ENCODE data around the gene RASSF9.

The RASSF9 gene

GRCh38 chr12:85820101-85820500, 16.1 kb downstream of the RASSF9 start:
- TF ChIP-seq POLR2AphosphoS5 (IDR thresholded peaks at IDR 0.05; ENCODE audit: low read depth, low read length) (no peak), POLR2A (IDR thresholded peaks at IDR 0.05; ENCODE audit: low read depth, low read length) (no peak), TAF1 (IDR thresholded peaks at IDR 0.05; ENCODE audit: borderline replicate concordance, low read depth, low read length) (no peak)
- DNase-seq (ENCODE audit: insufficient read length), result no peak
- no peak for FAIRE-seq

- no peak for TF ChIP-seq POLR2AphosphoS5 (IDR thresholded peaks at IDR 0.05; ENCODE audit: low read depth, low read length)
- no peak for TF ChIP-seq POLR2A (IDR thresholded peaks at IDR 0.05; ENCODE audit: low read depth, low read length)
- no peak for TF ChIP-seq TAF1 (IDR thresholded peaks at IDR 0.05; ENCODE audit: borderline replicate concordance, low read depth, low read length)
- DNase-seq (ENCODE audit: insufficient read length) (no peak), FAIRE-seq (no peak)
Measured at GRCh38 chr12:85814741-85815140, 21.5 kb downstream of the RASSF9 start.

DNA sequence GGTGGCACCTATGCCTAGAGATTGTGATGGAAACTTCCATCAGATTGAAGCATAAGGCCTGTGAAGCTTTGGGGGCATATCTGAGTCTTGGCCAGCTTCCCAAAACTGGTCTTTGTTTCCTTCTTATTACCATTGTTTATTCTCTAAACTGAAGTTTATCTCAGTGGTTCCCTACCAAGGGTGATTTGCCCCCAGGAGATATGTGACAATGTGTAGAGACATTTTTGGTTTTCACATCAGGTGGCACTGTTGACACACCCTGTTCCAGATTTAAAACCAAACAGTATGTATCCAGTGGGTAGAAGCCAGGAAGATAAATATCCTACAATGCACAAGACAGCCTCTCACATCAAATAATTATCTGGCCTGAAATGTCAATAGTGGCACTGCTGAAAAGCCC, 22.1 kb downstream of the RASSF9 start:
- DNase-seq (ENCODE audit: insufficient read length), result no peak
- TF ChIP-seq POLR2AphosphoS5 (IDR thresholded peaks at IDR 0.05; ENCODE audit: low read depth, low read length), result no peak
- no peak for TF ChIP-seq TAF1 (IDR thresholded peaks at IDR 0.05; ENCODE audit: borderline replicate concordance, low read depth, low read length)
- no peak for TF ChIP-seq POLR2A (IDR thresholded peaks at IDR 0.05; ENCODE audit: low read depth, low read length)
- no peak for FAIRE-seq

GRCh38 chr12:85809500-85809899, 26.7 kb downstream of the RASSF9 start:
- FAIRE-seq (no peak), DNase-seq (ENCODE audit: insufficient read length) (no peak)
- TF ChIP-seq POLR2A (IDR thresholded peaks at IDR 0.05; ENCODE audit: low read depth, low read length) (no peak), TAF1 (IDR thresholded peaks at IDR 0.05; ENCODE audit: borderline replicate concordance, low read depth, low read length) (no peak), POLR2AphosphoS5 (IDR thresholded peaks at IDR 0.05; ENCODE audit: low read depth, low read length) (no peak)

GRCh38 chr12:85807730-85808129, 28.5 kb downstream of the RASSF9 start:
- FAIRE-seq, result no peak
- no peak for DNase-seq (ENCODE audit: insufficient read length)
- TF ChIP-seq TAF1 (IDR thresholded peaks at IDR 0.05; ENCODE audit: borderline replicate concordance, low read depth, low read length), result no peak
- TF ChIP-seq POLR2A (IDR thresholded peaks at IDR 0.05; ENCODE audit: low read depth, low read length), result no peak
- TF ChIP-seq POLR2AphosphoS5 (IDR thresholded peaks at IDR 0.05; ENCODE audit: low read depth, low read length), result no peak

DNA sequence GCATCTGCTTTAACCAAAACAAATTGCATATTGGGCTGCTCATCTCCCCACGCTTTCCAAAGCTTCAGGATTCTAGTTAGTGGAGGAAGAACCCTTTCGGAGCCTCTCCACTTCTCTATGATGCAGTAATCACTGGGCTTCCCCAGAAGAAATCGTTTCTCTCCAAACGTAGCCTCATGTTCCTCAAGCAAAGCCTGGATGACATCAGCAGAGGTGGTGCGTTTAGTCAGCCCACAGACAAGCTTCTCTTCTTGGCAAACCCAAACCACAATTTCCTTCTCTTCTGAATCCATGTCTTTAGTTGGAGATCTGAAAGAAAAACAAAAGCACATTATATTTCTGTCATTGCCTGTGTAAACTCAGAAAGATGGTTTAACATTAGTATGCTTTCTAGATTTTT, 30.6 kb downstream of the RASSF9 start:
- DNase-seq (ENCODE audit: insufficient read length), result no peak
- no peak for TF ChIP-seq TAF1 (IDR thresholded peaks at IDR 0.05; ENCODE audit: borderline replicate concordance, low read depth, low read length)
- no peak for TF ChIP-seq POLR2AphosphoS5 (IDR thresholded peaks at IDR 0.05; ENCODE audit: low read depth, low read length)
- TF ChIP-seq POLR2A (IDR thresholded peaks at IDR 0.05; ENCODE audit: low read depth, low read length), result no peak
- no peak for FAIRE-seq

DNA sequence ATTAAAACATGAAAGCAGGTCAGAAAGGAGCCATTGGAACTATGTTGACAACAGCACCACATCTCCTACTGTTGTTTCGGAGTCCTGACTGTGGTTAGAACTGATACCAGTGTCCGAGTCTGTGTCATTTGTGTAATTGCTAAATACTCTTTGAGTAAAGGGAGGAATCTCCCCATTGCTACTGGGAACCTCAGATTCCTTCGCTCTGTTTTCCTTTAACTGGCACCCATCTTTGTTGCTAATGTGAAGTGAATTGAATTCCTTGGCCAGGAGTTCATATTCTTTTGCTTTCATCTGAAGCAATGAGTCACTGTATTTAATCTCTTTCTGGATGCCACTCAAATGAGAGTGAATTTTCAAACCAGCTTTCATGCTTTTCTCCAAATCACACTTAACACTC, 31.5 kb downstream of the RASSF9 start:
- FAIRE-seq (no peak), DNase-seq (ENCODE audit: insufficient read length) (no peak)
- no peak for TF ChIP-seq POLR2AphosphoS5 (IDR thresholded peaks at IDR 0.05; ENCODE audit: low read depth, low read length)
- no peak for TF ChIP-seq TAF1 (IDR thresholded peaks at IDR 0.05; ENCODE audit: borderline replicate concordance, low read depth, low read length)
- no peak for TF ChIP-seq POLR2A (IDR thresholded peaks at IDR 0.05; ENCODE audit: low read depth, low read length)

- DNase-seq (ENCODE audit: insufficient read length) (no peak), FAIRE-seq (no peak)
- TF ChIP-seq POLR2A (IDR thresholded peaks at IDR 0.05; ENCODE audit: low read depth, low read length), result no peak
- TF ChIP-seq POLR2AphosphoS5 (IDR thresholded peaks at IDR 0.05; ENCODE audit: low read depth, low read length), result no peak
- no peak for TF ChIP-seq TAF1 (IDR thresholded peaks at IDR 0.05; ENCODE audit: borderline replicate concordance, low read depth, low read length)
Measured at GRCh38 chr12:85803923-85804322, 32.3 kb downstream of the RASSF9 start.

- TF ChIP-seq TAF1 (IDR thresholded peaks at IDR 0.05; ENCODE audit: borderline replicate concordance, low read depth, low read length) (no peak), POLR2AphosphoS5 (IDR thresholded peaks at IDR 0.05; ENCODE audit: low read depth, low read length) (no peak), POLR2A (IDR thresholded peaks at IDR 0.05; ENCODE audit: low read depth, low read length) (no peak)
- no peak for FAIRE-seq
- DNase-seq (ENCODE audit: insufficient read length), result no peak
Measured at GRCh38 chr12:85803231-85803630, 33.0 kb downstream of the RASSF9 start.

GRCh38 chr12:85798122-85798521, 38.1 kb downstream of the RASSF9 start:
- TF ChIP-seq POLR2AphosphoS5 (IDR thresholded peaks at IDR 0.05; ENCODE audit: low read depth, low read length), result no peak
- no peak for TF ChIP-seq TAF1 (IDR thresholded peaks at IDR 0.05; ENCODE audit: borderline replicate concordance, low read depth, low read length)
- no peak for TF ChIP-seq POLR2A (IDR thresholded peaks at IDR 0.05; ENCODE audit: low read depth, low read length)
- DNase-seq (ENCODE audit: insufficient read length) (no peak), FAIRE-seq (no peak)

- FAIRE-seq, result no peak
- no peak for TF ChIP-seq TAF1 (IDR thresholded peaks at IDR 0.05; ENCODE audit: borderline replicate concordance, low read depth, low read length)
- no peak for TF ChIP-seq POLR2AphosphoS5 (IDR thresholded peaks at IDR 0.05; ENCODE audit: low read depth, low read length)
- TF ChIP-seq POLR2A (IDR thresholded peaks at IDR 0.05; ENCODE audit: low read depth, low read length), result no peak
- no peak for DNase-seq (ENCODE audit: insufficient read length)
Measured at GRCh38 chr12:85796001-85796400, 40.2 kb downstream of the RASSF9 start.

GRCh38 chr12:85794531-85794930, 41.7 kb downstream of the RASSF9 start:
- FAIRE-seq (no peak), DNase-seq (ENCODE audit: insufficient read length) (no peak)
- no peak for TF ChIP-seq POLR2A (IDR thresholded peaks at IDR 0.05; ENCODE audit: low read depth, low read length)
- no peak for TF ChIP-seq TAF1 (IDR thresholded peaks at IDR 0.05; ENCODE audit: borderline replicate concordance, low read depth, low read length)
- TF ChIP-seq POLR2AphosphoS5 (IDR thresholded peaks at IDR 0.05; ENCODE audit: low read depth, low read length), result no peak
